M059J (cell line): ENCODE data around the gene CHRNA7. TPM values are rescaled to one million over a fixed set of nuclear protein-coding genes. Genes with fewer than 3 reads are reported as not detected.
"Not testable (repeated sequence)": the region's sequence is repeated elsewhere in the genome, so short reads cannot be mapped to it uniquely, and the experiment has no call there.

Experiments
- DNase-seq: peaks from one replicate; pipeline ENCODE4 v3.0.0-alpha.2; 2012; ENCODE audit warnings: low read depth
- total RNA-seq: library from RNA; depleted of rRNA; stranded (reverse); fragments of >200 nt; shearing (Covaris generic); gene quantifications from 2 replicates; pipeline ENCODE4 v1.2.3, GENCODE V29; 2014

Gene CHRNA7
- total RNA-seq, 1 experiment from 2014 or later: 2.0 TPM

DNA sequence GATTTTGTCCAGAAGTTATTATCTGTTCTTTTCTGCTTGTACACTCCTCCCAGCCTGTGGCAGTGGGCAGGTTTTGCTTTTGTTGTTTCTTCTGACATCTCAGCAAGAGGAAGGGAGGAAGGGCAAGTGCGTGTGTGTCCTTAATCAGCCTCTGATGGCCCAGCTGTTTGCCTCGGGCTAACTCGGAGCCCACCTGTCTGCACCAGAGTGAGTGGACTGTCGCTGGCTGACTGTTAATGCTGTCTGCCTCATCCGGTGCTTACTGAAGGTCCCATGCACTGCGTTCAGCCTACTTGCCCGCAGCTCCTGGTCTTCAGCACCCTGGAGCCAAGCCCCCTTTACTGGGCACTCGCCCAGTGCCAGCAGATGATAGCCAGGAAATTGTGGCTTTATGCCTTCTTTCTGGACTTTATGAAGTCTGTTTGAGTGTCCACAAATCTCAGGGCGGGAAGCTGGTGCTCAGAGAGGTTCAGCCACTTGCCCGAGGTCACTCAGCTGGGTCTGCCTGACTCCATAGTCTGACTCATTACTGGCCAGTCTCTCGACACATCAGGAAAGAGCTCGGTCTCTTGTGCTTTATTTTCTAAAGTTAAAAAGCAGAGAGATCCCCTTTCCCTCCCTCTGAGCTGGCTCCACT is 89.5 kb downstream of the CHRNA7 start:
- no peak for DNase-seq

DNA sequence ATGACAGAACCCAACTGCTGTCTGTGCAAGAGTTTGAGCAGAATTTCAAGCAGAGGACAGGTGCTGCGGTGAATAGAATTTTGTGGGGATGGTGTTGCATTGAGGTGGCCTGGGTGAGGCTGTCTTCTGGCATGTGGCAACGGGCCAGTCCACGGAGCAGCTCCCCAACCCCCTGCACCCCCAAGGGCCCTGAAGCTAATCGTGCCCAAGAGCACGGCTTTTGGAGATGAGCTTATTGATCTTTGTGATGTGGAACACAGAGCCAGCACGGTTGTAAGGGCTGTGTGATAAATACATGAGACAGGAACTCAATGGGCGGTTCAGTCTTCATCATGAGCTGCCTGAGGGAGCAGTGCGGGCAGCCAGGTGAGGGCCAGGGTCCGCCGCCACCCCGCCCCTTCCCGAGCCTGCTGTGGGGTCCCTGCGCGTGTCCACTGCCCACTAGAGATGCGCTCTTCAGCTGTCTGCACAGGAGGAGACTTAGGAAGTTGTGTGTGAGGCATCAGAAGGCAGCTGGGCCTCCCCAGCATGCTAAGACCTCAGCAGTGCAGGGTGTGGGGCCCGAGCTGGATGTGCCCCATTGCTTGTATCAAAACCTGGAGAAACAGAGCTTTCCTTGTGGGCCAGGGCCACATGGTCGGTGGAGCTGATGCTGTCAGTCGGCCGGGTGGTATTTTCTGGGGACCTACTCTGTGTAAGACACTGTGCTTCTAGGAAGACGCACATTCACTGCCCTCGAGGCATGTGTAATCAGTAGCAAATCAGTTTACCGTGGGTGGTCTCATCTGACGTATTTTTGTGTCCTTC is 90.5 kb downstream of the CHRNA7 start:
- DNase-seq: no peak

- no peak for DNase-seq
Observed at GRCh38 chr15:32121384-32121695, 91.0 kb downstream of the CHRNA7 start.

DNA sequence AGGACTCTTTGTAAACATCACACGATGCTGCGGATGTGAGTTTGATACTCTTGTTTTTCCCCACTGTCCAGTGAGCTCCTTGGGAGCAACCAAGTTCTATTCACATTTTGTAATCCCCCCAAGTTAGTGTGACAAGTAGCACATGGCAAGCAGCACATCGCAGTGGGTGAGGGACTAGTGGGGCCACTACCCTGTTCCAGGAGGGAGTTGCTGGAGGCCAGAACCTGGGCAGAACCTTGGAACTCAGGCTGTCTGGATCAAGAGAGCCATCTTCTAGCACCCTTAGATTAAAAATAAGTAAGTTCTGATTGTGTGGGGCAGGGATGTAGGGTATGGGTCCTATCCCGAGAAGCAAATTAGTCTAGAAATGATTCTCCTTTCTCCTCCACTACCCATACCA is 91.7 kb downstream of the CHRNA7 start:
- no peak for DNase-seq

GRCh38 chr15:32123473-32123872 is 93.2 kb downstream of the CHRNA7 start:
- no peak for DNase-seq

GRCh38 chr15:32124726-32125125 is 94.4 kb downstream of the CHRNA7 start:
- no peak for DNase-seq

DNA sequence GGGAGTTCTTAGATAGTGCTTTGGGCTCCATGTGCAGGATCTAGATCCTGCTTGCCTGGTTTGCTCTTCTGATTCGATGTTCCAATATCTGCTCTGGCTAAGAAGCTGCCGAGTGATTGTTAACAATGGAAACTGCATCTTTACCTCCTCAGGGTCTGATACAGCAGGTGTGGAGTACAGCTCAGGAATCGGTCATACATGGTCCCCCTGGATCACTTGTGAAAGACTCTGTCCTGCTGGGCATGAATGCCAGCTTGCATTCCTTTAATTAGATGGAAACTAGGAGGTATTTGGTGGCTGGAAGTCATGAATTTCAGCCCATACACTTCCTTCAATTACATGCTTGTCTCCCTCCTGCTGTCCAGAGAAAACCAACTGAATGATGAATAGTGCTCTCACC is 95.3 kb downstream of the CHRNA7 start:
- no peak for DNase-seq

GRCh38 chr15:32129815-32130214 is 99.5 kb downstream of the CHRNA7 start:
- no peak for DNase-seq

GRCh38 chr15:32130823-32131222 is 100.5 kb downstream of the CHRNA7 start:
- DNase-seq: no peak

DNA sequence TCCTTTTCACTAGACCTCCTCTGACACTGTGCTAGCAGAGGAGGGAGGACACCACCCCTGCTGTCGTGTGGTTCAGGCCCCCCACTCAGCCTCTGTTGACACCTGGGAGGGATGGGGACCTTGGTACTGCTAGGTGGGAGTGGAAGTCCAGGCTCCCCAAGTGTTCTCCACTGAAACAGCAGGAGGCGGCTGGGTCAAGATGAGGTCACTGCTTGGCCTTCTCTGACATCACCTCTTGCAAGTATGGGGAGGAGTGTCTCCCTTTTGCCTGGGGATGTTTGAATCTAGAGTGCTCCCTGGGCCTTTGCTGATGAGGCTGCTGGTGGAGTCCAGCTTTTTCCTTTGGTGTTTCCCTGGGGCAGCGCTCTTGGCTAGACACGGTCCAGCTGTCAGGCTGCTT is 101.5 kb downstream of the CHRNA7 start:
- DNase-seq: no peak

DNA sequence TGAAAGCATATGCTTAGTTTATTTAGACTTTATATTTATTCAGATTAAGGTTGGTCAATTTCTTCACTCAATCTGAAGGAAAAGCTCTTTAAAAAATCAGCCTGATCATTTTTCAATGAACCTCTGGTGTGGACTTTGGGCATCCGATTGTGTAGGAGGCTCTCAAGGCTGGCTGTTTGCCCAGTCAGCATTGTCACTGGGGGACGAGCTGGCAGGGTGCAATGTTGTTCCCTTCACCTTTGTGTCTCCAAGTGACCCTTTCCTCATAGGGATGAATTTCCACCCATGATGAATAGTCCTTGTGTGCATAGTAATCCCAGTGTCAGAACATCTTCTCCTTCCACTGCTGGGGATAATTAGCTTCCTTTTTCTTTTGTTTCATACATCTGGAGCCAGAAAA is 102.5 kb downstream of the CHRNA7 start:
- no peak for DNase-seq

GRCh38 chr15:32134842-32135241 is 104.5 kb downstream of the CHRNA7 start:
- no peak for DNase-seq

DNA sequence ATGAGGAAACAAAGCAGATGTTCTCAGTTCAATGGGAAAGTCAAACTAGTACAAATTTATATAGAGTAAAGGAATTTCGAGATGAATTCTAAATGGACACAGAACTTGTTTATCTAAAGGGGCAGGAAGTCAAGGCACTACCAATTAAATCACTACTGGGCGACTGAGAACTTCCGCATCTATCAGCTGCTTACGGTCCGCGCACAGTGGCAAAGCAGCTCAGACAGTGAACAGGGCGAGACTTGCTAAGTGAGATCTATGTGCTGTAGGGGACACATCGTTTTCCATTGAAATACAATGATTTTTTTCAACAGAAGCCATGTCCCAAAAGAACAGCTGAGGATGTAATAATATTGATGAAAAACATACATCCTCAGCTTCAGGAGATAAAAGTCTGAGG is 105.0 kb downstream of the CHRNA7 start:
- DNase-seq: no peak

GRCh38 chr15:32145512-32145911 is 115.2 kb downstream of the CHRNA7 start:
- not testable (repeated sequence) for DNase-seq

DNA sequence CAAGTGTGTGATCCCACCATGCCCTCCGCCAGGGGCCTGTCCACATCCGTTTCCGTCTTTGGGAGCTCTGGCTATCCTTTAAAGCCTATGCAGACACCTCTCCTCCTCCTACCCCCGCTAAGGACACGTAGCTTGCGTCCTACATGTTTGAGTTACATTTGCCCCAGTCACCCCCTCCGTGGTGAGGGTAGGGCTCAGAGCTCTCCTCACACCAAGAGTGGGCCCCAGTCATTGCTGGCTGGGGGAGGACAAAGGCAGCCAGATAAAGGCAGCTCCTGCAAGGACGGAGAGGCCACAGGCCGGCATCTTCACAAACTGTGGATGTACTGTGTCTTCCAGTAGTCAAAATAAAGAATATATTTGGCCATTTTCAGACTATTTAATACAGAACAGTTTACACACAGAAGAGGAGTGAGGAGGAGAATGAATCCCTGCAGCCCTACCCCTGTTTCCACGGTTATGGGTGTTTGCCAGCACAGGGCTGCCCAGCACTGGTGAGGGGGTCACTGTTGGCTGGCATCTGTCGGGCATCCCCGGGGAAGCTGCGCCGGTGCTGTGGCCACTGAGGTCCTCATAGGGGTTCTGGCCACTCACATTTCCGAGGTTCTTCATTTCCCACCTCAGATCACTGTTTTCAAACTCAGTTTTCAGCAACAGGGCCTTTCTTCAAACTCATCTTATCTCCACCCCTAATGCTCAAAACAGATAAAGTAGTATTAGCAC is 118.7 kb downstream of the CHRNA7 start:
- DNase-seq: no peak

DNA sequence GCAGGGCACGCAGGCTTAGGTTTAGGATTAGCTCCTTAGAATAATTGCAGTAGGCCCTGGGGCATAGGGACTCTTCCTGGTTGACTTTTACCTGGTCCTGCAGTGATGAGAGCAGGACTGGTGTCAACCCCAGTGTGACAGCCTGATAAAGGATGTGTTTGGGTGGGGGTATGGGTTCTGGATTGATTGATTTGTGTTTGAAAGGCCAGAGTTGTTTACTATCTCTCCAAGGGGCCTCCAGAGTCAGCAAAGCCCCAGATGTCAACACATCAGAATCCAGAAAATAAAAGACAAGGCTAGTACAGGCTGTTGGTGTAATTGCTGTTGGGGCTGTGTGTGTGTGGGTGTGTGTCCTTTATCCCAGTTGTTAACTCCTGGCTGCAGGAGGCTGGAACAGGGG is 122.3 kb downstream of the CHRNA7 start:
- no peak for DNase-seq

- not testable (repeated sequence) for DNase-seq
Observed at GRCh38 chr15:32153868-32154623, 123.7 kb downstream of the CHRNA7 start.

DNA sequence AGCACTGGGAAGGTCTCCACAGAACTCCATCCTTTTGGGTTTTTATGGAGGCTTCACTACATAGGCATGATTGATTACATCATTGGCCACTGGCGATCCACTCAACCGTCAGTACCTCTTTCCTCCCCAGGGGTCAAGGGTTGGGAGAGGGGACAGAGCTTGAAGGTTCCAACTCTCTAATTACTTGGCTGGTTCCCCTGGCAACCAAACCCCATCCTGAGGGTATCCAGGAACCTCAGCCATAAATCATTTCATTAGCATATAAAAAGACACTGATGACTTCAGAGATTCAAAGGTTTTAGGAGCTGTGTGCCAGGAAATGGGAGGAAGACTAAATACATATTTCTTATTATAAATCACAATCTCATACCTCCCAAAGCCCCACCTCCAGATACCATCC is 131.8 kb downstream of the CHRNA7 start:
- peak; percentile 5 for DNase-seq

DNA sequence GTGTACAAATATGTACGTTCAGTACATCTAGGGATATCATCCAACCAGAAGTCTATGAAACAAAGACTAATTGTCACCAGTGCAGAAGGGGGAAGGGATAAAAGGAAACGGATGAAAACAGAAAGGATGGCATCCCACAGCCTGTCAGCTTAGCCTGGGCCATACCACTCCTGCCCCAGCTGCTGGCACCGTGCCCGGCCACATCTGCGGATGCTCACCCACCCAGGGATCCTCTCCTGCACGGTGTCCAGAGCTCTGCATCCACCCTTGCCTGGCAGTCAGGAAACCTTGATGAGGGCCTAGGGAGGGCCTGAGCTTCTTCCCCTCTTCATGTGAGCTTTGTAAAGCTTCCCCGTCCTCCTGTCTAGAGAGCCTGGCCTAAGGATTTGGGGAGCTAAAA is 133.8 kb downstream of the CHRNA7 start:
- DNase-seq: not testable (repeated sequence)

GRCh38 chr15:32164747-32165146 is 134.4 kb downstream of the CHRNA7 start:
- DNase-seq: not testable (repeated sequence)

DNA sequence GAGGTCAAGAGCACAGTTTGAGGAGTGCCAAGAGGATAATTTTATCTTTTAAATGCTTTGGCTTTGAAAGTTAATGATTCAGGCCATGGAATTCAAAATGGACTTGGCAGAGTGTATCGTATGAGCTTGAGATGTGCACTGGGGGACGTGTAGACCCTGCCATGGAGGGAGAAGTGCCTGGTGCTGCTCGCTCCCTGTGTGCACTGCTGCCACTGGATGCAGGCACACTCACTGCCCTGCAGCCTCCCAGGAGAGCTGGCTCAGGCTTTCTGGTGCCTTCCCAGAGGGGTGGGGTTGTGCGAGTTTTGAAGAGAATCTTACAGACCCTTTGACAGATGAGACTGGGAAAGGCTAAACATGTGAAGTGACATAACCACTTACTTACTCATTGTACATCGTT is 135.5 kb downstream of the CHRNA7 start:
- DNase-seq: not testable (repeated sequence)

GRCh38 chr15:32166270-32166669 is 136.0 kb downstream of the CHRNA7 start:
- not testable (repeated sequence) for DNase-seq
